NT2/D1 (cell line): Measurements from ENCODE around the gene SUCLG2.

Source experiments
- YY1 ChIP-seq: IDR thresholded peaks from 2 replicates; pipeline ENCODE4 v1.6.1; 2011; ENCODE audit not compliant: insufficient read length, insufficient read depth
- ZNF274 ChIP-seq: IDR thresholded peaks from 2 replicates; pipeline ENCODE4 v1.6.1; 2011; ENCODE audit warnings: mild to moderate bottlenecking, low read depth, low read length

GRCh38 chr3:67462187-67462586 lies 192.2 kb downstream of the SUCLG2 start:
- TF ChIP-seq ZNF274 (no peak), YY1 (no peak)
